Suprapubic skin (tissue), 4 donors: ENCODE measurements around the gene ATRN.

Experiments
- CTCF ChIP-seq, 2 donors: fragments of 200-600 bp in 1 of 2; fragments of 450-650 bp in 1 of 2; sonication (generic) in 1 of 2; IDR thresholded peaks; one replicate each; pipeline ENCODE4 v1.5.1; 2016 to 2019; ENCODE audit warnings: antibody characterized with exemption in 2 of 2, mild to moderate bottlenecking in 1 of 2, moderate library complexity in 1 of 2
- EP300 ChIP-seq: sonication (generic); formaldehyde crosslinking; IDR thresholded peaks from one replicate; pipeline ENCODE4 v1.6.1; 2017; ENCODE audit warnings: antibody characterized with exemption
- POLR2AphosphoS5 ChIP-seq, 3 donors: sonication (generic); formaldehyde crosslinking; IDR thresholded peaks; one replicate each; pipeline ENCODE4 v1.6.1; 2017; ENCODE audit warnings: antibody characterized with exemption in 3 of 3

- TF ChIP-seq CTCF (IDR thresholded peaks at IDR 0.05), result no peak
- TF ChIP-seq EP300, result no peak
- TF ChIP-seq POLR2AphosphoS5 (IDR thresholded peaks at IDR 0.05), result no peak
Measured at GRCh38 chr20:3677733-3678132, 206.9 kb downstream of the ATRN start.
